Sigmoid colon (tissue), 7 donors: ENCODE measurements around the gene DERL2. TPM values are rescaled to one million over a fixed set of nuclear protein-coding genes. Genes with fewer than 3 reads are reported as not detected.

Source experiments
- DNase-seq: peaks from one replicate; pipeline ENCODE4 v3.0.0-alpha.2; 2019
- H3K27ac ChIP-seq, 4 donors: fragments of 200-600 bp; sonication (generic); one replicate each; pipeline ENCODE4 v1.5.1; 2016 to 2019; ENCODE audit warnings: mild to moderate bottlenecking in 1 of 4
- H3K27me3 ChIP-seq, 3 donors: fragments of 200-600 bp; sonication (generic); one replicate each; pipeline ENCODE4 v1.5.1; 2019; ENCODE audit warnings: mild to moderate bottlenecking in 1 of 3
- H3K36me3 ChIP-seq, 4 donors: fragments of 200-600 bp; sonication (generic); one replicate each; pipeline ENCODE4 v1.5.1; 2016 to 2019
- H3K4me1 ChIP-seq, 4 donors: fragments of 200-600 bp; sonication (generic); one replicate each; pipeline ENCODE4 v1.5.1; 2017 to 2019
- H3K4me3 ChIP-seq, 4 donors: fragments of 200-600 bp; sonication (generic); one replicate each; pipeline ENCODE4 v1.5.1; 2017 to 2019; ENCODE audit warnings: mild to moderate bottlenecking in 2 of 4, moderate library complexity in 1 of 4
- H3K9me3 ChIP-seq, 4 donors: fragments of 200-600 bp in 3 of 4; sonication (generic) in 3 of 4; one replicate each; pipeline versions ENCODE4 v1.5.1 to v1.6.1; 2013 to 2019
- CTCF ChIP-seq, 4 experiments: fragments of 450-650 bp in 3 of 4; fragments of 200-600 bp in 1 of 4; IDR thresholded peaks; one replicate each; pipeline ENCODE4 v1.5.1; 2016 to 2019; ENCODE audit warnings: antibody characterized with exemption in 4 of 4, mild to moderate bottlenecking in 3 of 4, moderate library complexity in 2 of 4
- EP300 ChIP-seq, 4 donors: sonication (generic); formaldehyde crosslinking; IDR thresholded peaks; one replicate each; pipeline ENCODE4 v1.6.1; 2017; ENCODE audit warnings: antibody characterized with exemption in 4 of 4
- POLR2A ChIP-seq, 2 donors: fragments of 450-650 bp; IDR thresholded peaks; one replicate each; pipeline ENCODE4 v1.6.1; 2016; ENCODE audit warnings: antibody characterized with exemption in 2 of 2, mild to moderate bottlenecking in 2 of 2, moderate library complexity in 2 of 2
- POLR2AphosphoS5 ChIP-seq, 4 donors: sonication (generic); formaldehyde crosslinking; IDR thresholded peaks; one replicate each; pipeline ENCODE4 v1.6.1; 2017; ENCODE audit warnings: antibody characterized with exemption in 4 of 4
- WGBS, 2 donors: extraction: QIAGEN DNeasy Blood & Tissue Kit; methylation state at CpG; one replicate each; pipeline ENCODE4 v1.1.7; 2013; 5-methylcytosine and 5-hydroxymethylcytosine counted together
- intact Hi-C: fragments of 100-400 bp; cut with DNase I; formaldehyde crosslinking; loops from one replicate; pipeline ENCODE4 v1.15.1; 2023
- polyA plus RNA-seq, 3 donors: library from polyadenylated mRNA; stranded (reverse); fragments of 200-250 nt; gene quantifications; one replicate each; pipeline ENCODE4 v1.2.3, GENCODE V29; 2013
- total RNA-seq, 4 donors: library from RNA; depleted of rRNA; stranded (reverse); fragments of >200 nt; gene quantifications; one replicate each; pipeline ENCODE4 v1.1.0, GENCODE V29; 2016
- donor health status: healthy with polysubstance abuse.
- donor health status: Bipolar disorder and iron deficiency.
- donor health status: healthy.

The DERL2 gene
- total and polyA plus RNA-seq, 7 donors = 14.3 to 51.3 (median 23.1) TPM

GRCh38 chr17:5523249-5523648 is 37.3 kb upstream of the DERL2 start:
- no peak for TF ChIP-seq POLR2AphosphoS5 (IDR thresholded peaks at IDR 0.05)
- TF ChIP-seq POLR2A (IDR thresholded peaks at IDR 0.05) = no peak
- TF ChIP-seq CTCF (IDR thresholded peaks at IDR 0.05) = no peak
- TF ChIP-seq EP300 (IDR thresholded peaks at IDR 0.05) = no peak

GRCh38 chr17:5522476-5522875 is 36.5 kb upstream of the DERL2 start:
- peaks cover 0 to 10% (median 3%) of the 10 kb centered on the region in 4 donors for H3K36me3 ChIP-seq
- intact Hi-C loops = no loop called here
- no peaks in the 10 kb centered on the region for H3K27me3 ChIP-seq
- no peak for DNase-seq
- no peak overlapping the region for H3K27ac ChIP-seq
- no peak overlapping the region for H3K4me3 ChIP-seq
- TF ChIP-seq POLR2A (IDR thresholded peaks at IDR 0.05) = no peak
- no peak for TF ChIP-seq CTCF (IDR thresholded peaks at IDR 0.05)
- TF ChIP-seq EP300 (IDR thresholded peaks at IDR 0.05) = no peak
- no peak for TF ChIP-seq POLR2AphosphoS5 (IDR thresholded peaks at IDR 0.05)
- no peaks in the 10 kb centered on the region for H3K9me3 ChIP-seq
- H3K4me1 ChIP-seq = peaks cover 0 to 15% (median 14%) of the 10 kb centered on the region in 4 donors
- WGBS, 2 donors = 92 to 100% methylated on average over 1 of the region's 1 CpG

More at GRCh38 chr17:5523249-5523648, 37.3 kb upstream of the DERL2 start:
- Histone ChIP-seq H3K27me3 (no peaks in the 10 kb centered on the region), H3K9me3 (no peaks in the 10 kb centered on the region), H3K4me3 (no peak overlapping the region), H3K36me3 (peaks cover 0 to 10% (median 3%) of the 10 kb centered on the region in 4 donors), H3K27ac (no peak overlapping the region), H3K4me1 (peaks cover 0 to 20% (median 18%) of the 10 kb centered on the region in 4 donors)
- no peak for DNase-seq
- intact Hi-C loops = no loop called here
- 88 to 95% methylated on average over 5 of the region's 5 CpGs for WGBS, 2 donors

- no peaks in the 10 kb centered on the region for H3K9me3 ChIP-seq
- WGBS, 2 donors = 57 to 71% methylated on average over 5 of the region's 5 CpGs
- DNase-seq = no peak
- H3K27ac ChIP-seq = peak overlapping the region in 3 of 4 donors; percentile 40 to 68 (median 59)
- H3K27me3 ChIP-seq = no peaks in the 10 kb centered on the region
- intact Hi-C loops = no loop called here
- peaks cover 0 to 24% (median 1%) of the 10 kb centered on the region in 4 donors for H3K36me3 ChIP-seq
- no peak overlapping the region for H3K4me3 ChIP-seq
- TF ChIP-seq POLR2AphosphoS5 (IDR thresholded peaks at IDR 0.05) (peak in 1 of 4 donors; percentile 22), POLR2A (IDR thresholded peaks at IDR 0.05) (no peak), CTCF (IDR thresholded peaks at IDR 0.05) (no peak)
- peaks cover 0 to 10% (median 0%) of the 10 kb centered on the region in 4 donors for H3K4me1 ChIP-seq
Measured at GRCh38 chr17:5516060-5516792, 30.2 kb upstream of the DERL2 start.

GRCh38 chr17:5514976-5515375 is 29.0 kb upstream of the DERL2 start:
- no peak overlapping the region for H3K4me3 ChIP-seq
- H3K36me3 ChIP-seq = peaks cover 0 to 18% (median 0%) of the 10 kb centered on the region in 4 donors
- WGBS, 2 donors = 91 to 95% methylated on average over 10 of the region's 10 CpGs
- no peak overlapping the region for H3K27ac ChIP-seq
- intact Hi-C loops = no loop called here
- peaks cover 0 to 10% (median 0%) of the 10 kb centered on the region in 4 donors for H3K4me1 ChIP-seq
- H3K9me3 ChIP-seq = no peaks in the 10 kb centered on the region
- TF ChIP-seq EP300 (IDR thresholded peaks at IDR 0.05) (no peak), POLR2A (IDR thresholded peaks at IDR 0.05) (no peak), CTCF (IDR thresholded peaks at IDR 0.05) (no peak), POLR2AphosphoS5 (IDR thresholded peaks at IDR 0.05) (no peak)
- DNase-seq = no peak
- H3K27me3 ChIP-seq = no peaks in the 10 kb centered on the region
